Activated CD4-positive, alpha-beta T cell treated with anti-CD3 and anti-CD28 coated beads for 24 hours (primary cell): ENCODE results near the gene RASAL1.
A peak's percentile ranks its signal among the peaks of the same experiment; 100 is the strongest.
"Not testable (repeated sequence)": the region's sequence is repeated elsewhere in the genome, so short reads cannot be mapped to it uniquely, and the experiment has no call there.

ENCODE experiments used
- DNase-seq, 2 donors: peaks; one replicate each; pipeline ENCODE4 v3.0.0-alpha.2; 2020; ENCODE audit warnings: low read depth in 2 of 2

RASAL1 gene

DNA sequence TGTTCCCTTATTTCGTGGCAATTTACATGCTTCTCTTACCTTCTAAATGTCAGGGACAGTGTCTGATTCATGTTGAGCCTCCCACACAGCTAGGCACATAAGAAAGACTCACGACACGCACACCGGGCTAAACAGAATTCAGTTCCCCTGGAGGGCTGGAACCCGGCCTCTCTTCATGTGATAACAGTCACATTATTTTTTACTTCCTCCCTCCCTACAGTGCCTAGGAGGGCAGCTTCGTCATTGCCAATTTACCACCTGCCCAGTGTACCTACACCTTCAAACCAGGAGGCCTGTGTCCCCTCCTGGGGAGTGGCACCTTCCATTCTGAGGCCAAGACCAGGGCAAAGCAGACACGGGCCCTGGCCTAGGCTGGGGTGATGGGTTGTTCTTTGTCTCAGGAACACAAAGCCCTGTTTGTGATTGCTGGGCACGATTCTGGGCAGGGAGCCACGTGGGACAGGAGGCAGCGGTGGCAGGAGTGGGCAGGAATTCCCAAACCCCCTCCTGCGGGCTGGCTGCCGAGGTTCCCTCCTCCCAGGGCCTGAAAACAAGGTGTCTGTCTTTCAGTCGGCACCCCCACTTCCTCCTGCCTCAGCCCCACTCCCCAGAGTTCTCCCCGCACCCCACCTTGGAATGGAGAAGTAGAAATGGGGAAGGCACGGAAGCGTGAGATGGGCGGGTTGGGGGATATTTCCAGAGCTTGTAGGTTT is 6.8 kb upstream of the RASAL1 start:
- no peak for DNase-seq

GRCh38 chr12:113141716-113142115 is 6.2 kb upstream of the RASAL1 start:
- DNase-seq = not testable (repeated sequence)

DNA sequence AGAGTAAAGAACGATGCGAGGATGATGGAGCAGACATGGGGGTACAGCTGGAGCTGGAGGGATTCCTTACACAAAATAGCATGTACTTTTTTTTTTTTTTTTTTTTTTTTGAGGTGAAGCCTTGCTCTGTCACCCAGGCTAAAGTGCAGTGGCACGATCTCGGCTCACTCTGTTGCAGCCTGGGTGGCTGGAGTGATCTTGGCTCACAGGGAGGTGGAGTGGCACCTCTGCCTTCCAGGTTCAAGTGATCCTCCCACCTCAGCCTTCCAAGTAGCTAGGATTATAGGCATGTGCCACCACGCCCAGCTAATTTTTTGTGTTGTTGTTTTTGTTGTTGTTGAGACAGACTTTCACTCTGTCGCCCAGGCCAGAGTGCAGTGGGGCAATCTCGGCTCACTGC is 5.1 kb upstream of the RASAL1 start:
- no peak for DNase-seq

DNA sequence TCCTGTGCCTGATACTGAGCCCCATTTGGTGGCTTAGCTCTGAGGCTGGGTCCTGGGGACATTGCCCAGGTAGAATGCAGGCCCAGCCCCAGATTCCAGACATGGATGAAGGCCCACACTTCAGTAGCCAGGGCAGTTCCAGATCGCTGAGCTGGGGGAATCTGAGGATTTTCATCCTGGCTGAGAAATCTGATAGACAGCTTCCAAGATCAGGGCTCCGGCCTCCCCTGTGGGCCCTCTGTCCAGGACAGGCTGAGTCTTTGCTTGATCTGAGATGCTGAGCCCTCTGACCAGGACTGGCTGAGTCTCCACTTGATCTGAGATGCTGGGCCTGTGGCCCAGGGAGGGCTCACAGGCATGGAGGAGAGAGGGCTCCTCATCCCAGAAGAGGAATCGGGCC is 3.3 kb upstream of the RASAL1 start:
- DNase-seq = no peak

- no peak for DNase-seq
Measured at GRCh38 chr12:113137861-113138783, 2.6 kb upstream of the RASAL1 start.

DNA sequence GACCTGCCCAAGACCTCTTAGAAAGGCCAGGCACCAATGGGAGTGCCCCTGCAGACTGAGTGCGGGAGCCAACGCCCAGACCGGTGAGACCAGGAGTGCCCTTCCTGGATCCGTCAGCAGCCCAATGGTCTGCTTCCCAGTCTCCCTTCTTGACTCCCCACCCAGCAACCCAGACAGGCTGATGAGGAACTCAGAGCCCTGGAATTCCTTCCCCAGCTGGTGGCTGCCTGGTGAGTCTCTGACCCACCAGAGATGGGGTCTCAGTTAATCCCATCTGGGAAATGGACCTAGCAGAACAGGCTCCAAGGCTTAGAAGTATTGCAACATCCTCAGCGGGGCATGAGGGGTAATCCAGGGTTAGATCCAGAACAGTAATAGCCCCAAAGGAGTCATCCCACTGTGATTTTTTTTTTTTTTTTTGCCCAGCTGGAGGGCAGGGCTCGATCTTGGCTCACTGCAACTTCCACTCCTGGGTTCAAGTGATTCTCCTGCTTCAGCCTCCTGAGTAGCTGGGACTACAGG is 1.5 kb upstream of the RASAL1 start:
- no peak for DNase-seq

GRCh38 chr12:113136128-113136989 is 798 bp upstream of the RASAL1 start:
- DNase-seq = peak; percentile 47 to 56

- no peak for DNase-seq
Measured at GRCh38 chr12:113134521-113134951, 1.0 kb downstream of the RASAL1 start.

DNA sequence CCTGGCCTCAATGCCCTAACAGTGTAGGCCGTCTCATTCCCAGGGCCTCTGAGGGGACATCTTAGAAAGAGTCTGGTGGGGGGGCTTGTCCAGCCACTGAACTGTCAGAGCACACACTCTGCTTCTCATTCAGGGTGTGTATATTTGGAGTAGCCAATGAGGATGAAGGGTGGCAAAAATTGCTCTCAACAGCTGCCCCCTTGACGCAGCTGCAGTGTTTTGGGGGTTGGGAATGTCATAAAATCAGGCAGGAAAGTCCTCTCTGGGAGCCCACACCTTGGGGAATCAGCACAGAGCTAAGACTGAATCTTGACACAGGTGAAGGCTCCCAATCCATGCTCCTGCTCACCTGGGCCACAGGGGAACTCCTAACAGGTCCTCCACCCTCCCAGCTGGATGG is 1.5 kb downstream of the RASAL1 start:
- no peak for DNase-seq

DNA sequence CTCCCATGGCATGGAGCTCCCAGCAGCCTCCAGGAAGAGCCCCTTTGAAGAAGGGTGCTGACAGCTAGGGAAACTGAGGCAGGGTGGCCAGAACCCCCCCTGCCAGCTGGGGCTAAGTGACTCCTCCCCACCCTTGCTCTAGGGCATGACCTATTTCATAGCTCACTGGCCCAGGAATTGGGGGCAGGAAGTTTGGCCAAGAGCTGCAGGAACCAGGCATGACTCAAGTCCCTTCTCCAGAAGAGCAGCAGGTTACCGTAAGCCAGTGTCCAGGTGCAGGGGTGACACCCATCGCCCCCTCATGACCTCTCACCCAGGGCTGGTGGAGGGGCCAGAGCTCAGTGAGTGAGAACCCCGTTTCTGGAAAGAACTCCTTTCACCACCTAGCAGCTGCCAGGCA is 1.9 kb downstream of the RASAL1 start:
- DNase-seq = no peak

GRCh38 chr12:113133036-113133435 is 2.5 kb downstream of the RASAL1 start:
- no peak for DNase-seq

- no peak for DNase-seq
Measured at GRCh38 chr12:113131556-113131955, 4.0 kb downstream of the RASAL1 start.

GRCh38 chr12:113130457-113131135 is 5.0 kb downstream of the RASAL1 start:
- DNase-seq = no peak

- no peak for DNase-seq
Measured at GRCh38 chr12:113129664-113130456, 5.7 kb downstream of the RASAL1 start.

- no peak for DNase-seq
Measured at GRCh38 chr12:113128802-113129663, 6.5 kb downstream of the RASAL1 start.

GRCh38 chr12:113127791-113128199 is 7.8 kb downstream of the RASAL1 start:
- DNase-seq = no peak

DNA sequence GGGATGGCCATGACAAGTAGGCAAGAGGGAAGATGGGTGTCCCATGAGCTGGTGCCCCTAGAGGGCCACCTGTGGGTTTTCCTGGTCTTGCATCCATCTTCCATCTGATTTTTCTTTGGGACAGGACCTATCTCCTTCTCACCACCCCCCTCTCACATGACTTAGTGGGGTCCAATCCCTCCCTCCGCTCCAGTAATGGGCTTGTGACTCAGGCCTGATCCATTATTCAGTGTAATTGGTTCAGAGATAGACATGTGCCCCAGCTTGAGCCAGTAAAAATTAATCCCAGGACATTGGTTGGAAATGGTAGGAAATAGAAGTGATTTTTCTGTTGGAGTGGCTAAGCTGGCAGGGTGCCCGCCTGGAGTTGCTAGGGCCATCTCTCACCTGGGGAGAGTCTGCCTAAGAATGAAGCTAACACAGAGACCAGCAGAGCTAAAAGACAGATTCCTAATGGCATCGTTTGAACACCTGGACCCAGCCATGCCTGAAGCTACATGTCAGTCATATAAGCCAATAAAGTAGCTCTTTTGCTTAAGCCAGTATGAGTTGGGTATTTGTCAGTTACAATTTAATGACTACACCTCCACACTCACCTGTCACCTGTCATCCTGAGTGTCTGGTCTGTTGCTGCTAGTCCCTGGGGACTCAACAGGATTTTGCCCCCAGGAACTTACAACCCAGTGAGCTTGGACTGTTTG is 14.7 kb downstream of the RASAL1 start:
- DNase-seq = no peak

- DNase-seq = no peak
Measured at GRCh38 chr12:113119980-113120669, 15.4 kb downstream of the RASAL1 start.
